Measurements from ENCODE around the gene PTPRJ.

PTPRJ gene

DNA sequence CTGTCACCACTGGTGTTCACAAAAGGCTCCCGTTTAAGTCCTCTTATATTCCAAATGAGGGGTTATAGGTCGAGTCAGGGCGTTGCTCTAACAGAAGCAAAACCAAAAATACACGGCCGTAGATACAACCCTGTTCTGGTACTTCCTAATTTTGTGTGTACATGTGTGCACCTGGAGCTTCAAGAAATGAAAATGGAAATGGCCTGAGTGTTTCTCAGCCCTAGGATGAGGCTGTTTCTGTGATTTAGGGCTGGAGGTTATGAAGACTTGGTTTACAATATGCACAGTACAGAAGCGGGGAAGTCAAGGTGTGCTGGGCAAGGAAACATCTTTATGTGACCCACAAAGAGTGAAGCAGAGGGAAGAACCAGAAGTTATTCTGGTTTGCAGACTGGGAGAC, 125.8 kb downstream of the PTPRJ start:
- no peak for TF ChIP-seq EZH2phosphoT487 (IDR thresholded peaks at IDR 0.05; ENCODE audit: borderline replicate concordance)
- no peak for TF ChIP-seq CTCF (conservative IDR thresholded peaks at IDR 0.05; ENCODE audit: low read length)
- H4K20me1 ChIP-seq (ENCODE audit: insufficient read depth, low read length, poor library complexity, severe bottlenecking), result no peaks in the 10 kb centered on the region
- no peak overlapping the region for H3K9ac ChIP-seq (ENCODE audit: low read depth, low read length, poor library complexity, severe bottlenecking)
- H3K4me2 ChIP-seq (ENCODE audit: low read depth, low read length, poor library complexity, severe bottlenecking), result no peak overlapping the region
- no peaks in the 10 kb centered on the region for H3F3A ChIP-seq (ENCODE audit: low read depth)
- no peaks in the 10 kb centered on the region for H3K36me3 ChIP-seq (ENCODE audit: insufficient read depth, low read length)
- no peaks in the 10 kb centered on the region for H3K27me3 ChIP-seq (ENCODE audit: insufficient read depth, low read length, poor library complexity, severe bottlenecking)
- H3K9me2 ChIP-seq (replicated peaks; ENCODE audit: low read depth, low read length), result no peaks in the 10 kb centered on the region
- H3K9me3 ChIP-seq (ENCODE audit: insufficient read depth, low read depth, low read length), result no peaks in the 10 kb centered on the region
- H3K4me3 ChIP-seq (ENCODE audit: low read length, poor library complexity, severe bottlenecking), result no peak overlapping the region
- no peaks in the 10 kb centered on the region for H3K79me2 ChIP-seq (ENCODE audit: insufficient read depth, low read length)
- no peak overlapping the region for H2AFZ ChIP-seq (ENCODE audit: low read length)
- peaks cover 5% of the 10 kb centered on the region for H3K4me1 ChIP-seq (ENCODE audit: insufficient read depth, low read length, poor library complexity, severe bottlenecking)

DNA sequence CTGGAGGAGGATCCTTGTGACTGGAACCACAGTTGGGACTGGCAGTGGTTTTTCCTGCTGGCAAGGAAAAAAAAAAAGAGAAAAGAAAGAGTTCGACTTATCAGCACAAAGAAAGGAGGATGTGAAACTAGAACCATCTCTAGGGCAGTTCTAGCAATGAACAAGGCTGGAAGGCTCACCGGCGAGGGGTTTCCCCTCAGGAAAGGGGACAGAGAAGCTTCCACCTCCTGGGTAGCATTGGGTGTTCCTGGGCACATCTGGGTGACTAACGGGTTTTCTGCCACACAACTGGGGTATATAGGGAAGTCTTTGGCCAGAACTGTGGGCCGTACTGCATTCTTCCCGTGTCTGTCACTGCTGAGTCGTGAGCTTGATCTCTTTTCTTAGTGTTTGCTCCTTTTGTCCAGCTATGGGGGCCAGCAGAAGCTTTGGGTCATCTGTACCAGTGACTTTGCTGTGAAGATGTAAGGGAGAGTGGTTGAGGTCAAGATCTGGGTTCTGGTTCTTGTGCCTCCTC, 126.9 kb downstream of the PTPRJ start:
- Histone ChIP-seq H3K4me2 (ENCODE audit: low read depth, low read length, poor library complexity, severe bottlenecking) (no peak overlapping the region), H3F3A (ENCODE audit: low read depth) (no peaks in the 10 kb centered on the region), H3K9me2 (replicated peaks; ENCODE audit: low read depth, low read length) (no peaks in the 10 kb centered on the region), H3K27me3 (ENCODE audit: insufficient read depth, low read length, poor library complexity, severe bottlenecking) (no peaks in the 10 kb centered on the region), H3K4me1 (ENCODE audit: insufficient read depth, low read length, poor library complexity, severe bottlenecking) (peaks cover 5% of the 10 kb centered on the region), H3K79me2 (ENCODE audit: insufficient read depth, low read length) (no peaks in the 10 kb centered on the region), H3K36me3 (ENCODE audit: insufficient read depth, low read length) (no peaks in the 10 kb centered on the region), H3K9me3 (ENCODE audit: insufficient read depth, low read depth, low read length) (no peaks in the 10 kb centered on the region), H2AFZ (ENCODE audit: low read length) (no peak overlapping the region), H3K9ac (ENCODE audit: low read depth, low read length, poor library complexity, severe bottlenecking) (no peak overlapping the region), H4K20me1 (ENCODE audit: insufficient read depth, low read length, poor library complexity, severe bottlenecking) (no peaks in the 10 kb centered on the region), H3K4me3 (ENCODE audit: low read length, poor library complexity, severe bottlenecking) (no peak overlapping the region)
- no peak for TF ChIP-seq EZH2phosphoT487 (IDR thresholded peaks at IDR 0.05; ENCODE audit: borderline replicate concordance)
- no peak for TF ChIP-seq CTCF (conservative IDR thresholded peaks at IDR 0.05; ENCODE audit: low read length)

DNA sequence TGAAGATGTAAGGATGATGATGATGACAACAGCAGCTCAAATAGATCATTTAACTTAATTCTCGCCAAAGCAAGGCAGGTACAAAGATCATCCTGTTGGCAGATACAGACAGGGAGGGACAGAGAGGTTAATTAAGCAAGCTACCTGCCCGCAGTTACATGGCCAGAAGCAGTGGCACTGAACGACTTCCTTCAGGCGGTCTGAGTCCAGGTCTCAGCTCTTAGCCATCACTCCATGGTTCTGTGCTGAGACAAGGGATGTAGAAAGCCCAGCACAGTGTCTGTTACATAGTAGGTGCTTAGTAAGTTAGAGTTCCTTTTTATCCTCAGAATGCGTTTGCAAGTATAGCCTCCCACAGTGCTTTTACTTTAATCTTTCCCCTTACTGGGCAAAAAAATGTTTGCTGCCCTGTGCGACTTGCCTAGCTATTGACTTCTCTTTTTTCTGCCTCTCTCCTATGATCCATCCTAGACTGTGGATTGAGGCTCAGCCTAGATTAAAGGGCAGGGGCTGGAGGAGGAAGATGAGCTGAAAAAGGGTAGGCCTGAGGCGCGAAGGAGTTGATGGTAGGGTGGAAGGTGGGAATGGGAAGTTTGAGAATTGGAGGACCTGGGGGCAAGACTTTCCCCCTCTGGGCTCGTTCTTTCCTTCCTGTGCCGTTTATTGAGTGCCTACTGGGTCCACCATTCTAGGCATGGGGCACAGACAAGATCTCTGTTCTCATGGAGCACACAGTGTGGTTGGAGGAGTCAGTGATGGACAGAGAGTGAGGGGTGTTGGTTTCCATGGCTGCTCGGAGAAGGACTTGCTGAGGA, 128.1 kb downstream of the PTPRJ start:
- peaks cover 5% of the 10 kb centered on the region for H3K4me1 ChIP-seq (ENCODE audit: insufficient read depth, low read length, poor library complexity, severe bottlenecking)
- H3K4me3 ChIP-seq (ENCODE audit: low read length, poor library complexity, severe bottlenecking), result no peak overlapping the region
- H3K9ac ChIP-seq (ENCODE audit: low read depth, low read length, poor library complexity, severe bottlenecking), result no peak overlapping the region
- no peaks in the 10 kb centered on the region for H3F3A ChIP-seq (ENCODE audit: low read depth)
- TF ChIP-seq EZH2phosphoT487 (IDR thresholded peaks at IDR 0.05; ENCODE audit: borderline replicate concordance) (no peak), CTCF (conservative IDR thresholded peaks at IDR 0.05; ENCODE audit: low read length) (no peak)
- H3K4me2 ChIP-seq (ENCODE audit: low read depth, low read length, poor library complexity, severe bottlenecking), result no peak overlapping the region
- no peaks in the 10 kb centered on the region for H3K27me3 ChIP-seq (ENCODE audit: insufficient read depth, low read length, poor library complexity, severe bottlenecking)
- no peaks in the 10 kb centered on the region for H3K36me3 ChIP-seq (ENCODE audit: insufficient read depth, low read length)
- no peaks in the 10 kb centered on the region for H3K79me2 ChIP-seq (ENCODE audit: insufficient read depth, low read length)
- H3K9me3 ChIP-seq (ENCODE audit: insufficient read depth, low read depth, low read length), result no peaks in the 10 kb centered on the region
- H3K9me2 ChIP-seq (replicated peaks; ENCODE audit: low read depth, low read length), result no peaks in the 10 kb centered on the region
- no peaks in the 10 kb centered on the region for H4K20me1 ChIP-seq (ENCODE audit: insufficient read depth, low read length, poor library complexity, severe bottlenecking)
- no peak overlapping the region for H2AFZ ChIP-seq (ENCODE audit: low read length)

Measured in Loucy (cell line).